ENCODE results near the gene GGTLC1. TPM values are rescaled to one million over a fixed set of nuclear protein-coding genes. Genes with fewer than 3 reads are reported as not detected.

Gene GGTLC1
- total RNA-seq, 4 donors from 2014 or later: not detected

DNA sequence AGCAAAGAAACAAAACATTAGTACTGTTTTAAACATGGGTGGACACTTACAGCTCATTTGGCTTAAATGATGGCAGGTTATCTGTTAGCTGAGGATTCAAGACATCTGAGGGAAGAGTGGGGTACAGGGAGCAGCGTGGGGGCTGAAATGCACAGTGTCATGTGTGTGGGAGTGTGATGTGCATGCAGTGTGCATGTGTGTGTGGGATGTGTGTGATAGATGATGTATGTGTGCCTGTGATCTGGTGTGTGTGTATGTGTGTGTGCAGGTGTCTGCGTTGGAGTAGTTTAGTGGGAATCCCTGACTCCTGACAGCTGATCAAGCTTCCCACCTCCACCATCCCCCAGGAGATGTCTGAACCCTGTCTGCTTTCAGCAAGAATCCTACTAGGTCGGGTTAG is 25.4 kb upstream of the GGTLC1 start:
- no peak overlapping the region for H3K4me3 ChIP-seq
- no peaks in the 10 kb centered on the region for H3K9me3 ChIP-seq
- no peak for TF ChIP-seq EP300 (IDR thresholded peaks at IDR 0.05)
- no peak for TF ChIP-seq POLR2AphosphoS5 (IDR thresholded peaks at IDR 0.05)
- TF ChIP-seq POLR2A (IDR thresholded peaks at IDR 0.05): no peak
- TF ChIP-seq, protein P1, sequence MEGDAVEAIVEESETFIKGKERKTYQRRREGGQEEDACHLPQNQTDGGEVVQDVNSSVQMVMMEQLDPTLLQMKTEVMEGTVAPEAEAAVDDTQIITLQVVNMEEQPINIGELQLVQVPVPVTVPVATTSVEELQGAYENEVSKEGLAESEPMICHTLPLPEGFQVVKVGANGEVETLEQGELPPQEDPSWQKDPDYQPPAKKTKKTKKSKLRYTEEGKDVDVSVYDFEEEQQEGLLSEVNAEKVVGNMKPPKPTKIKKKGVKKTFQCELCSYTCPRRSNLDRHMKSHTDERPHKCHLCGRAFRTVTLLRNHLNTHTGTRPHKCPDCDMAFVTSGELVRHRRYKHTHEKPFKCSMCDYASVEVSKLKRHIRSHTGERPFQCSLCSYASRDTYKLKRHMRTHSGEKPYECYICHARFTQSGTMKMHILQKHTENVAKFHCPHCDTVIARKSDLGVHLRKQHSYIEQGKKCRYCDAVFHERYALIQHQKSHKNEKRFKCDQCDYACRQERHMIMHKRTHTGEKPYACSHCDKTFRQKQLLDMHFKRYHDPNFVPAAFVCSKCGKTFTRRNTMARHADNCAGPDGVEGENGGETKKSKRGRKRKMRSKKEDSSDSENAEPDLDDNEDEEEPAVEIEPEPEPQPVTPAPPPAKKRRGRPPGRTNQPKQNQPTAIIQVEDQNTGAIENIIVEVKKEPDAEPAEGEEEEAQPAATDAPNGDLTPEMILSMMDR (IDR thresholded peaks at IDR 0.05): no peak
- H3K4me1 ChIP-seq: no peaks in the 10 kb centered on the region
- ATAC-seq: no peak
- no peak overlapping the region for H3K27ac ChIP-seq
- peaks cover 18% of the 10 kb centered on the region for H3K27me3 ChIP-seq
- H3K36me3 ChIP-seq: no peaks in the 10 kb centered on the region
- 80 to 83% methylated on average over 1 to 3 of the region's 3 CpGs for WGBS, 2 donors (ENCODE audit: low coverage in 1 of 2)

GRCh38 chr20:24011282-24011681 is 22.7 kb upstream of the GGTLC1 start:
- Histone ChIP-seq H3K4me3 (no peak overlapping the region), H3K4me1 (no peaks in the 10 kb centered on the region), H3K36me3 (no peaks in the 10 kb centered on the region), H3K27ac (no peak overlapping the region), H3K27me3 (peaks cover 12% of the 10 kb centered on the region), H3K9me3 (no peaks in the 10 kb centered on the region)
- ATAC-seq: no peak
- WGBS, 2 donors (ENCODE audit: low coverage in 1 of 2): 83 to 100% methylated on average over 1 to 5 of the region's 6 CpGs
- TF ChIP-seq EP300 (IDR thresholded peaks at IDR 0.05) (no peak), POLR2A (IDR thresholded peaks at IDR 0.05) (no peak), POLR2AphosphoS5 (IDR thresholded peaks at IDR 0.05) (no peak)
- TF ChIP-seq, protein P1 (IDR thresholded peaks at IDR 0.05): no peak

GRCh38 chr20:24007758-24008157 is 19.2 kb upstream of the GGTLC1 start:
- no peaks in the 10 kb centered on the region for H3K36me3 ChIP-seq
- ATAC-seq: no peak
- no peaks in the 10 kb centered on the region for H3K9me3 ChIP-seq
- 71 to 83% methylated on average over 3 of the region's 3 CpGs for WGBS, 2 donors (ENCODE audit: low coverage in 1 of 2)
- peaks cover 40% of the 10 kb centered on the region for H3K27me3 ChIP-seq
- no peak overlapping the region for H3K4me3 ChIP-seq
- no peak overlapping the region for H3K27ac ChIP-seq
- no peaks in the 10 kb centered on the region for H3K4me1 ChIP-seq
- TF ChIP-seq, protein P1 (IDR thresholded peaks at IDR 0.05): no peak
- TF ChIP-seq EP300 (IDR thresholded peaks at IDR 0.05) (no peak), POLR2A (IDR thresholded peaks at IDR 0.05) (no peak), POLR2AphosphoS5 (IDR thresholded peaks at IDR 0.05) (no peak)

- no peak overlapping the region for H3K4me3 ChIP-seq
- H3K9me3 ChIP-seq: no peaks in the 10 kb centered on the region
- H3K4me1 ChIP-seq: no peaks in the 10 kb centered on the region
- no peak overlapping the region for H3K27ac ChIP-seq
- 63 to 77% methylated on average over 6 to 8 of the region's 8 CpGs for WGBS, 2 donors (ENCODE audit: low coverage in 1 of 2)
- peaks cover 43% of the 10 kb centered on the region for H3K27me3 ChIP-seq
- TF ChIP-seq POLR2AphosphoS5 (IDR thresholded peaks at IDR 0.05): no peak
- TF ChIP-seq, protein P1 (IDR thresholded peaks at IDR 0.05): no peak
- TF ChIP-seq POLR2A (IDR thresholded peaks at IDR 0.05): no peak
- no peak for TF ChIP-seq EP300 (IDR thresholded peaks at IDR 0.05)
- no peak for ATAC-seq
- no peaks in the 10 kb centered on the region for H3K36me3 ChIP-seq
Observed at GRCh38 chr20:24007073-24007595, 18.6 kb upstream of the GGTLC1 start.

DNA sequence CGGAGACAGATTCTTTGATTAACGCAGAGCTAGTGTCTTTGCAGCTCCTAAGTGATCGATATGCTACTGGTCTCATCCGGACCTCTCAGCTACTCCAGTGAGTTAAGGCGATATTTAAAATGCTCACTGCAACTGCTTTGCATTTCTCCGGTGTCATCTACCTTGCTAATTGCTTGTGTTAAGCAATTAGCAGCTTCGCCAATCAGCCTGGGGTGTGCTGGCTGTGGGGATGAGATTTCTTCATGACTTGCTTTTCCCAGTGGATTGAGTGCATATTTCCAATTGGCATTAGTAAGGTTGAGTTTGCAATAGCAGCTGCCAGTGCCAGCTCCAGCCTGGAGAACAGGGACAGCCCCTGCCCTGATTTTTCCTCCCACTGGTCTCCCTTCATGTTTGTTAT is 18.0 kb upstream of the GGTLC1 start:
- peaks cover 43% of the 10 kb centered on the region for H3K27me3 ChIP-seq
- TF ChIP-seq POLR2AphosphoS5 (IDR thresholded peaks at IDR 0.05): no peak
- TF ChIP-seq, protein P1 (IDR thresholded peaks at IDR 0.05): no peak
- TF ChIP-seq EP300 (IDR thresholded peaks at IDR 0.05): no peak
- TF ChIP-seq POLR2A (IDR thresholded peaks at IDR 0.05): no peak
- no peak overlapping the region for H3K27ac ChIP-seq
- no peaks in the 10 kb centered on the region for H3K36me3 ChIP-seq
- H3K4me1 ChIP-seq: no peaks in the 10 kb centered on the region
- no peak for ATAC-seq
- no peak overlapping the region for H3K4me3 ChIP-seq
- H3K9me3 ChIP-seq: no peaks in the 10 kb centered on the region
- 80 to 86% methylated on average over 7 of the region's 7 CpGs for WGBS, 2 donors (ENCODE audit: low coverage in 1 of 2)
